ENCODE measurements around the gene ADI1.
"Not testable (repeated sequence)": the region's sequence is repeated elsewhere in the genome, so short reads cannot be mapped to it uniquely, and the experiment has no call there.

The ADI1 gene

GRCh38 chr2:3496708-3497080 lies 22.6 kb downstream of the ADI1 start:
- FAIRE-seq; DNase-seq (ENCODE audit: extremely low spot score, insufficient read length, low read depth): not testable (repeated sequence)

GRCh38 chr2:3494984-3495666 lies 24.2 kb downstream of the ADI1 start:
- FAIRE-seq (no peak), DNase-seq (ENCODE audit: extremely low spot score, insufficient read length, low read depth) (no peak)

GRCh38 chr2:3493615-3494007 lies 25.7 kb downstream of the ADI1 start:
- FAIRE-seq = no peak

GRCh38 chr2:3492951-3493614 lies 26.2 kb downstream of the ADI1 start:
- FAIRE-seq (no peak), DNase-seq (ENCODE audit: extremely low spot score, insufficient read length, low read depth) (no peak)

More at GRCh38 chr2:3493615-3494007, 25.7 kb downstream of the ADI1 start:
- DNase-seq (ENCODE audit: extremely low spot score, insufficient read length, low read depth) = no peak

- not testable (repeated sequence) for FAIRE-seq; DNase-seq (ENCODE audit: extremely low spot score, insufficient read length, low read depth)
Measured at GRCh38 chr2:3492475-3492787, 26.9 kb downstream of the ADI1 start.

- DNase-seq (ENCODE audit: extremely low spot score, insufficient read length, low read depth) (no peak), FAIRE-seq (no peak)
Measured at GRCh38 chr2:3491716-3492474, 27.4 kb downstream of the ADI1 start.

GRCh38 chr2:3491306-3491705 lies 28.0 kb downstream of the ADI1 start:
- FAIRE-seq (no peak), DNase-seq (ENCODE audit: extremely low spot score, insufficient read length, low read depth) (no peak)

GRCh38 chr2:3490191-3491170 lies 28.9 kb downstream of the ADI1 start:
- no peak for FAIRE-seq

GRCh38 chr2:3489764-3490115 lies 29.6 kb downstream of the ADI1 start:
- no peak for DNase-seq (ENCODE audit: extremely low spot score, insufficient read length, low read depth)
- no peak for FAIRE-seq

More at GRCh38 chr2:3490191-3491170, 28.9 kb downstream of the ADI1 start:
- no peak for DNase-seq (ENCODE audit: extremely low spot score, insufficient read length, low read depth)

- DNase-seq (ENCODE audit: extremely low spot score, insufficient read length, low read depth) (no peak), FAIRE-seq (no peak)
Measured at GRCh38 chr2:3488855-3489763, 30.2 kb downstream of the ADI1 start.

GRCh38 chr2:3488061-3488531 lies 31.2 kb downstream of the ADI1 start:
- no peak for FAIRE-seq
- DNase-seq (ENCODE audit: extremely low spot score, insufficient read length, low read depth) = no peak

GRCh38 chr2:3487432-3487831 lies 31.9 kb downstream of the ADI1 start:
- no peak for DNase-seq (ENCODE audit: extremely low spot score, insufficient read length, low read depth)
- no peak for FAIRE-seq

- no peak for FAIRE-seq
- DNase-seq (ENCODE audit: extremely low spot score, insufficient read length, low read depth) = no peak
Measured at GRCh38 chr2:3487028-3487425, 32.3 kb downstream of the ADI1 start.

GRCh38 chr2:3486047-3487027 lies 33.0 kb downstream of the ADI1 start:
- FAIRE-seq = no peak

GRCh38 chr2:3485166-3485565 lies 34.2 kb downstream of the ADI1 start:
- FAIRE-seq = no peak

More at GRCh38 chr2:3486047-3487027, 33.0 kb downstream of the ADI1 start:
- no peak for DNase-seq (ENCODE audit: extremely low spot score, insufficient read length, low read depth)

GRCh38 chr2:3483986-3484960 lies 35.1 kb downstream of the ADI1 start:
- FAIRE-seq (no peak), DNase-seq (ENCODE audit: extremely low spot score, insufficient read length, low read depth) (no peak)

More at GRCh38 chr2:3485166-3485565, 34.2 kb downstream of the ADI1 start:
- DNase-seq (ENCODE audit: extremely low spot score, insufficient read length, low read depth) = no peak

All from GM18507 (cell line).